Inferior parietal cortex (tissue), 1 donor: ENCODE results near the gene ARFGAP1.
"Not testable (repeated sequence)": the region's sequence is repeated elsewhere in the genome, so short reads cannot be mapped to it uniquely, and the experiment has no call there.

ENCODE experiments used
- DNase-seq: peaks from one replicate; pipeline ENCODE4 v3.0.0-alpha.2; 2016; ENCODE audit errors: extremely low spot score

The ARFGAP1 gene

GRCh38 chr20:63330940-63331339, 58.3 kb downstream of the ARFGAP1 start:
- DNase-seq = no peak

- no peak for DNase-seq
These were observed 59.3 kb downstream of the ARFGAP1 start for GRCh38 chr20:63331741-63332400.

- no peak for DNase-seq
These were observed 60.1 kb downstream of the ARFGAP1 start for GRCh38 chr20:63332488-63333240.

- no peak for DNase-seq
These were observed 60.7 kb downstream of the ARFGAP1 start for GRCh38 chr20:63333241-63333836.

GRCh38 chr20:63334356-63334755, 61.7 kb downstream of the ARFGAP1 start:
- DNase-seq = no peak

- DNase-seq = not testable (repeated sequence)
These were observed 62.4 kb downstream of the ARFGAP1 start for GRCh38 chr20:63335060-63335459.

- no peak for DNase-seq
These were observed 63.1 kb downstream of the ARFGAP1 start for GRCh38 chr20:63335711-63336110.

- no peak for DNase-seq
These were observed 63.7 kb downstream of the ARFGAP1 start for GRCh38 chr20:63336232-63336752.

GRCh38 chr20:63337786-63338420, 65.3 kb downstream of the ARFGAP1 start:
- no peak for DNase-seq
